GM23338 (cell line): ENCODE measurements around the gene PSMG4. TPM values are rescaled to one million over a fixed set of nuclear protein-coding genes. Genes with fewer than 3 reads are reported as not detected.
"Not testable (repeated sequence)": the region's sequence is repeated elsewhere in the genome, so short reads cannot be mapped to it uniquely, and the experiment has no call there.

Experiments used
- ATAC-seq: fragments of 200-7000 bp; cut with Tn5 transposase; 3 replicates; pipeline ENCODE4 v1.9.1; 2020
- DNase-seq: peaks from one replicate; pipeline ENCODE4 v3.0.0-alpha.2; 2015; ENCODE audit warnings: low spot score
- H2AFZ ChIP-seq: fragments of 200-600 bp; sonication (generic); 2 replicates; pipeline ENCODE4 v1.8.0; 2016; ENCODE audit warnings: antibody characterized with exemption, mild to moderate bottlenecking, moderate library complexity
- H3F3A ChIP-seq: fragments of 200-600 bp; sonication (generic); replicated peaks from 2 replicates; pipeline ENCODE4 v1.8.0; 2017; ENCODE audit warnings: antibody characterized with exemption, mixed run types, low read depth
- H3K27ac ChIP-seq: fragments of 200-600 bp; sonication (generic); 2 replicates; pipeline ENCODE4 v1.6.1; 2016; ENCODE audit warnings: low read depth
- H3K27me3 ChIP-seq: fragments of 200-600 bp; sonication (generic); 2 replicates; pipeline ENCODE4 v1.8.0; 2016; ENCODE audit warnings: mild to moderate bottlenecking, mixed run types, moderate library complexity; ENCODE audit not compliant: insufficient read depth
- H3K36me3 ChIP-seq: fragments of 200-600 bp; sonication (generic); 2 replicates; pipeline ENCODE4 v1.8.0; 2016; ENCODE audit warnings: mild to moderate bottlenecking; ENCODE audit not compliant: insufficient read depth
- H3K4me1 ChIP-seq: fragments of 200-600 bp; sonication (generic); 2 replicates; pipeline ENCODE4 v1.8.0; 2016; ENCODE audit warnings: mild to moderate bottlenecking, moderate library complexity; ENCODE audit not compliant: insufficient read depth
- H3K4me2 ChIP-seq: fragments of 200-600 bp; sonication (generic); 2 replicates; pipeline ENCODE4 v1.7.1; 2017; ENCODE audit warnings: mixed run types
- H3K4me3 ChIP-seq: fragments of 200-600 bp; sonication (generic); 2 replicates; pipeline ENCODE4 v1.6.1; 2016; ENCODE audit warnings: mixed run types
- H3K79me2 ChIP-seq: fragments of 200-600 bp; sonication (generic); replicated peaks from 2 replicates; pipeline ENCODE4 v1.8.0; 2017; ENCODE audit warnings: mild to moderate bottlenecking; ENCODE audit not compliant: insufficient read depth
- H3K9me2 ChIP-seq: fragments of 200-600 bp; sonication (generic); 2 replicates; pipeline ENCODE4 v1.8.0; 2017; ENCODE audit not compliant: insufficient read depth
- H4K20me1 ChIP-seq: fragments of 200-600 bp; sonication (generic); replicated peaks from 2 replicates; pipeline ENCODE4 v1.8.0; 2017; ENCODE audit warnings: mild to moderate bottlenecking; ENCODE audit not compliant: insufficient read depth
- H3K27ac Mint-ChIP-seq: 2 replicates; pipeline ENCODE4 v1.8.0; 2020; ENCODE audit warnings: inconsistent platforms, mild to moderate bottlenecking, moderate library complexity, mixed read lengths
- H3K27me3 Mint-ChIP-seq: 3 replicates; pipeline ENCODE4 v1.8.0; 2022; ENCODE audit warnings: low read depth, mild to moderate bottlenecking, moderate library complexity, mixed read lengths, inconsistent platforms; ENCODE audit not compliant: insufficient read depth, poor library complexity
- H3K36me3 Mint-ChIP-seq: 3 replicates; pipeline ENCODE4 v1.8.0; 2021; ENCODE audit warnings: low read depth, mild to moderate bottlenecking, inconsistent platforms, moderate library complexity, mixed read lengths
- H3K4me1 Mint-ChIP-seq: 3 replicates; pipeline ENCODE4 v1.8.0; 2020; ENCODE audit warnings: mild to moderate bottlenecking, inconsistent platforms, mixed read lengths
- H3K4me3 Mint-ChIP-seq: 3 replicates; pipeline ENCODE4 v1.8.0; 2021; ENCODE audit warnings: moderate library complexity, mild to moderate bottlenecking, inconsistent platforms, mixed read lengths
- H3K9me3 Mint-ChIP-seq: 3 replicates; pipeline ENCODE4 v1.8.0; 2020; ENCODE audit warnings: moderate library complexity, mild to moderate bottlenecking, inconsistent platforms, mixed read lengths
- CREB1 ChIP-seq: fragments of 250-450 bp; sonication (Bioruptor Pico); IDR thresholded peaks from 2 replicates; pipeline ENCODE4 v1.5.0; 2020; ENCODE audit warnings: low read depth, mild to moderate bottlenecking, moderate library complexity
- EZH2 ChIP-seq: fragments of 200-600 bp; sonication (generic); IDR thresholded peaks from one replicate; pipeline ENCODE4 v1.8.0; 2017; ENCODE audit warnings: antibody characterized with exemption, mild to moderate bottlenecking, low read depth; ENCODE audit not compliant: unreplicated experiment
- EZH2phosphoT487 ChIP-seq: fragments of 200-600 bp; sonication (generic); IDR thresholded peaks from one replicate; pipeline ENCODE4 v1.8.1; 2018; ENCODE audit warnings: antibody characterized with exemption; ENCODE audit not compliant: unreplicated experiment
- JUNB ChIP-seq: IDR thresholded peaks from one replicate; pipeline ENCODE4 v1.6.1; 2016; ENCODE audit warnings: antibody characterized with exemption; ENCODE audit not compliant: unreplicated experiment
- NANOG ChIP-seq: IDR thresholded peaks from 2 replicates; pipeline ENCODE4 v1.6.1; 2016; ENCODE audit warnings: antibody characterized with exemption, borderline replicate concordance
- STAT1 ChIP-seq: IDR thresholded peaks from one replicate; pipeline ENCODE4 v1.6.1; 2016; ENCODE audit warnings: antibody characterized with exemption; ENCODE audit not compliant: unreplicated experiment
- ZNF114 ChIP-seq: fragments of 250-450 bp; sonication (Bioruptor Pico); IDR thresholded peaks from 2 replicates; pipeline ENCODE4 v1.5.0; 2020; ENCODE audit warnings: mild to moderate bottlenecking, moderate library complexity
- ZNF331 ChIP-seq: fragments of 250-450 bp; sonication (Bioruptor Pico); IDR thresholded peaks from 2 replicates; pipeline ENCODE4 v1.5.0; 2020; ENCODE audit warnings: low read depth, mild to moderate bottlenecking, moderate library complexity
- polyA plus RNA-seq: library from polyadenylated mRNA; unstranded; fragments of >200 nt; fragmentation: Nextera tagmentation; extraction: Ambion mirVana; gene quantifications from 2 replicates; pipeline ENCODE4 v1.2.1, GENCODE V29; 2016
- total RNA-seq: library from RNA; depleted of rRNA; stranded (reverse); fragments of >200 nt; shearing (Covaris generic); gene quantifications from 2 replicates; pipeline ENCODE4 v1.2.3, GENCODE V29; 2014
- TF ChIP-seq, protein P1 (sequence below): IDR thresholded peaks from one replicate; pipeline ENCODE4 v1.6.1; 2018; ENCODE audit warnings: antibody characterized with exemption; ENCODE audit not compliant: unreplicated experiment

PSMG4 gene
- total and polyA plus RNA-seq, 2 experiments from 2014 or later, result 37.2 to 168 TPM

GRCh38 chr6:3242768-3243167 lies 16.0 kb upstream of the PSMG4 start:
- H3K4me3 ChIP-seq, result no peak overlapping the region
- Mint-ChIP-seq H3K9me3 (no peaks in the 10 kb centered on the region; the same call in 2 of the 3 replicates), H3K4me1 (peaks cover 7% of the 10 kb centered on the region), H3K4me3 (no peak overlapping the region), H3K27ac (no peak overlapping the region), H3K27me3 (peaks cover 4% of the 10 kb centered on the region), H3K36me3 (no peaks in the 10 kb centered on the region)
- H3K27ac ChIP-seq, result no peak overlapping the region
- H3F3A ChIP-seq, result 0 out of 2 replicates have a peak, but pooled peaks cover 6% of the 10 kb centered on the region
- H4K20me1 ChIP-seq, result no peaks in the 10 kb centered on the region
- H3K4me2 ChIP-seq, result no peak overlapping the region
- no peak for DNase-seq
- H2AFZ ChIP-seq, result no peak overlapping the region
- no peaks in the 10 kb centered on the region for H3K36me3 ChIP-seq
- TF ChIP-seq EZH2, result no peak
- ATAC-seq, result no peak
- H3K79me2 ChIP-seq, result no peaks in the 10 kb centered on the region
- H3K9me2 ChIP-seq, result no peaks in the 10 kb centered on the region
- peaks cover under 1% of the 10 kb centered on the region; the same call in 1 of the 2 replicates for H3K4me1 ChIP-seq
- no peaks in the 10 kb centered on the region for H3K27me3 ChIP-seq

DNA sequence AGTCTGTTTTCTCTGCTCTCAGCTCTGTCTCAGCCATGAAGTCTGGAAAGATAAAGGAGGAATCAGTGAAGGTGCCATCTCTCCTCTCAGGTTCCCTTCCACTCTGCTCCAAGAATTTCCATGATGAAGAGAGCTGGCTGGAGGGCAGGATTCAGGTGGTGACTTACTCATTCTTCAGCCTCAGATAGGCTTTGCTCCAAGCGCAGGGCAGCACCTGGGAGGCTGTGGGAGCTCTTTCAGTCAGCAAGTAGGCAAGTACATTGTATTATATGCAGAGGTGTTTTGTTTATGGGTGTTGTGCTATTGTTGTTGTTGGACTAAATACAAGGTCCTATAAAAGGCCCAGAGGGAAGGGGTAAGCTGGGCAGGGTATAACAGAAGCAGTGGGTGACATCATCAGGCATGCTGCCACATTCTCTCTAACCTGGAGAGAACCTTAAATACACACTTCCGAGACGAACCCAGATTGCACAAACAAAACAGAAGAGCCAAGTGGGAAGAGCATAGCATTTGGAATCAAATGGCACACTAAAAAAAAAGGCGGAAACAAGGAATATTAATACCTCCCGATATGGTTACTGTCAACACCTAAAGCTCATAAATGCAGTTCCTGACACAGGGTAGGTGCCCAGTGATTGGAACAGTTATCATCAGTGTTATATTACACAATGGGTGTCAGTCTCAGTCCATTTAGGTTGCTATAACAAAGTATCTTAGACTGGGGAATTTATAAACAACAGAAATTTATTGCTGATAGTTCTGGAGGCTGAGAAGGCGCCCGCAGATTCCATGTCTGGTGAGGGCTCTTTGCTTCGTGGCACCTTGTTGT lies 14.5 kb upstream of the PSMG4 start:
- no peaks in the 10 kb centered on the region; the same call in 2 of the 3 replicates for H3K9me3 Mint-ChIP-seq
- Histone ChIP-seq H3K27me3 (no peaks in the 10 kb centered on the region), H3K9me2 (no peaks in the 10 kb centered on the region), H2AFZ (no peak overlapping the region), H3K4me1 (peaks cover 9% of the 10 kb centered on the region; the same call in 1 of the 2 replicates), H3K79me2 (no peaks in the 10 kb centered on the region), H3K4me2 (no peak overlapping the region), H3K36me3 (no peaks in the 10 kb centered on the region), H4K20me1 (no peaks in the 10 kb centered on the region), H3K4me3 (no peak overlapping the region), H3F3A (0 out of 2 replicates have a peak, but pooled peaks cover 9% of the 10 kb centered on the region), H3K27ac (peak overlapping the region; percentile 39; the same call in 1 of the 2 replicates)
- no peak overlapping the region for H3K4me3 Mint-ChIP-seq
- no peaks in the 10 kb centered on the region for H3K36me3 Mint-ChIP-seq
- no peak overlapping the region for H3K27ac Mint-ChIP-seq
- H3K27me3 Mint-ChIP-seq, result peaks cover 4% of the 10 kb centered on the region
- DNase-seq, result no peak
- H3K4me1 Mint-ChIP-seq, result peaks cover 10% of the 10 kb centered on the region
- TF ChIP-seq, protein P1, sequence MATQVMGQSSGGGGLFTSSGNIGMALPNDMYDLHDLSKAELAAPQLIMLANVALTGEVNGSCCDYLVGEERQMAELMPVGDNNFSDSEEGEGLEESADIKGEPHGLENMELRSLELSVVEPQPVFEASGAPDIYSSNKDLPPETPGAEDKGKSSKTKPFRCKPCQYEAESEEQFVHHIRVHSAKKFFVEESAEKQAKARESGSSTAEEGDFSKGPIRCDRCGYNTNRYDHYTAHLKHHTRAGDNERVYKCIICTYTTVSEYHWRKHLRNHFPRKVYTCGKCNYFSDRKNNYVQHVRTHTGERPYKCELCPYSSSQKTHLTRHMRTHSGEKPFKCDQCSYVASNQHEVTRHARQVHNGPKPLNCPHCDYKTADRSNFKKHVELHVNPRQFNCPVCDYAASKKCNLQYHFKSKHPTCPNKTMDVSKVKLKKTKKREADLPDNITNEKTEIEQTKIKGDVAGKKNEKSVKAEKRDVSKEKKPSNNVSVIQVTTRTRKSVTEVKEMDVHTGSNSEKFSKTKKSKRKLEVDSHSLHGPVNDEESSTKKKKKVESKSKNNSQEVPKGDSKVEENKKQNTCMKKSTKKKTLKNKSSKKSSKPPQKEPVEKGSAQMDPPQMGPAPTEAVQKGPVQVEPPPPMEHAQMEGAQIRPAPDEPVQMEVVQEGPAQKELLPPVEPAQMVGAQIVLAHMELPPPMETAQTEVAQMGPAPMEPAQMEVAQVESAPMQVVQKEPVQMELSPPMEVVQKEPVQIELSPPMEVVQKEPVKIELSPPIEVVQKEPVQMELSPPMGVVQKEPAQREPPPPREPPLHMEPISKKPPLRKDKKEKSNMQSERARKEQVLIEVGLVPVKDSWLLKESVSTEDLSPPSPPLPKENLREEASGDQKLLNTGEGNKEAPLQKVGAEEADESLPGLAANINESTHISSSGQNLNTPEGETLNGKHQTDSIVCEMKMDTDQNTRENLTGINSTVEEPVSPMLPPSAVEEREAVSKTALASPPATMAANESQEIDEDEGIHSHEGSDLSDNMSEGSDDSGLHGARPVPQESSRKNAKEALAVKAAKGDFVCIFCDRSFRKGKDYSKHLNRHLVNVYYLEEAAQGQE, result no peak
- no peak for TF ChIP-seq ZNF114 (CRISPR knock-in tag)
- TF ChIP-seq NANOG, result no peak
- no peak for TF ChIP-seq ZNF331 (CRISPR knock-in tag)
- no peak for TF ChIP-seq CREB1 (CRISPR knock-in tag)
- no peak for TF ChIP-seq EZH2
- TF ChIP-seq JUNB, result no peak
- no peak for TF ChIP-seq STAT1
- no peak for TF ChIP-seq EZH2phosphoT487
- no peak for ATAC-seq

DNA sequence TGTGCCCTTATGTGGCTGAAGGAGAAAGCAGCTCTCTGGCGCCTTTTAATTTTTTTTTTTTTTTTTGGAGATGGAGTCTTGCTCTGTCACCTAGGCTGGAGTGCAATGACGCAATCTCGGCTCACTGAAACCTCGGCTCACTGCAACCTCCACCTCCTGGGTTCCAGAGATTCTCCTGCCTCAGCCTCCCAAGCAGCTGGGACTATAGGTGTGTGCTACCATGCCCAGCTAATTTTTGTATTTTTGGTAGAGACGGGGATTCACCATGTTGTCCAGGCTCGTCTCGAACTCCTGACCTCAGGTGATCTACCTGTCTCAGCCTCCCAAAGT lies 13.9 kb upstream of the PSMG4 start:
- not testable (repeated sequence) for H3K36me3 ChIP-seq, H3K4me3 ChIP-seq, H3F3A ChIP-seq, H3K27ac Mint-ChIP-seq, H3K27me3 Mint-ChIP-seq, H3K79me2 ChIP-seq, H4K20me1 ChIP-seq, H3K36me3 Mint-ChIP-seq, H3K9me3 Mint-ChIP-seq, H3K4me3 Mint-ChIP-seq, H3K9me2 ChIP-seq, ATAC-seq, H3K27me3 ChIP-seq, DNase-seq, H2AFZ ChIP-seq, H3K4me1 ChIP-seq, H3K4me2 ChIP-seq
- peaks cover 10% of the 10 kb centered on the region for H3K4me1 Mint-ChIP-seq
- H3K27ac ChIP-seq, result 0 out of 2 replicates have a peak overlapping the region, but pooled peaks have one; percentile 39
